Measurements from ENCODE around the gene PDZD2.

- TF ChIP-seq POLR2A (IDR thresholded peaks at IDR 0.05; ENCODE audit: low read length) (no peak), GATA1 (IDR thresholded peaks at IDR 0.05; ENCODE audit: low read depth, low read length) (no peak)
Observed at GRCh38 chr5:31771500-31771899, 132.6 kb downstream of the PDZD2 start.
